Uterus (tissue), 4 donors: Measurements from ENCODE around the gene SYNJ2BP. TPM values are rescaled to one million over a fixed set of nuclear protein-coding genes. Genes with fewer than 3 reads are reported as not detected.

ENCODE experiments used
- DNase-seq, 2 donors: peaks; one replicate each; pipeline ENCODE4 v3.0.0-alpha.2; 2019 to 2020
- H3K27ac ChIP-seq, 2 donors: fragments of 200-600 bp; sonication (generic); 1 replicate in 1 of 2; 2 replicates in 1 of 2; pipeline ENCODE4 v1.5.1; 2016 to 2018
- H3K27me3 ChIP-seq, 2 donors: fragments of 200-600 bp; sonication (generic); one replicate each; pipeline ENCODE4 v1.5.1; 2018 to 2019; ENCODE audit warnings: control low read depth in 1 of 2
- H3K36me3 ChIP-seq, 2 donors: fragments of 200-600 bp; sonication (generic); one replicate each; pipeline ENCODE4 v1.5.1; 2019; ENCODE audit warnings: control low read depth in 1 of 2
- H3K4me1 ChIP-seq, 2 donors: fragments of 200-600 bp; sonication (generic); one replicate each; pipeline ENCODE4 v1.5.1; 2018 to 2019; ENCODE audit warnings: control low read depth in 1 of 2
- H3K4me3 ChIP-seq, 2 donors: fragments of 200-600 bp; sonication (generic); 1 replicate in 1 of 2; 2 replicates in 1 of 2; pipeline ENCODE4 v1.5.1; 2018 to 2019; ENCODE audit warnings: mild to moderate bottlenecking in 1 of 2
- H3K9me3 ChIP-seq, 2 donors: fragments of 200-600 bp; sonication (generic); one replicate each; pipeline ENCODE4 v1.5.1; 2019; ENCODE audit warnings: control low read depth in 1 of 2
- POLR2A ChIP-seq, 2 donors: fragments of 450-650 bp; IDR thresholded peaks; one replicate each; pipeline ENCODE4 v1.6.1; 2016; ENCODE audit warnings: antibody characterized with exemption in 2 of 2, mild to moderate bottlenecking in 1 of 2, moderate library complexity in 1 of 2
- intact Hi-C: fragments of 100-400 bp; cut with DNase I; formaldehyde crosslinking; loops from one replicate; pipeline ENCODE4 v1.15.1; 2023; ENCODE audit warnings: low total_unique reads
- total RNA-seq, 4 donors: library from RNA; depleted of rRNA in 3 of 4; stranded (reverse); fragments of >200 nt in 3 of 4; gene quantifications; one replicate each; pipeline versions ENCODE4 v1.1.0 to v1.2.4, GENCODE V29; 2014 to 2023
- TF ChIP-seq, protein P1 (sequence below), 4 experiments: fragments of 200-600 bp in 2 of 4; fragments of 450-650 bp in 2 of 4; sonication (generic) in 2 of 4; IDR thresholded peaks; one replicate each; pipeline ENCODE4 v1.5.1; 2016 to 2019; ENCODE audit warnings: antibody characterized with exemption in 4 of 4, mild to moderate bottlenecking in 2 of 4, moderate library complexity in 1 of 4
- donor health status: DM: yes; HTN: yes; CAD: no.

Gene SYNJ2BP
- total RNA-seq, 4 donors from 2014 or later: 11.8 to 51.7 (median 32.3) TPM

GRCh38 chr14:70391493-70392391 lies 25.1 kb downstream of the SYNJ2BP start:
- H3K36me3 ChIP-seq: no peaks in the 10 kb centered on the region
- no peaks in the 10 kb centered on the region for H3K4me1 ChIP-seq
- no peaks in the 10 kb centered on the region for H3K27me3 ChIP-seq
- no peak overlapping the region for H3K4me3 ChIP-seq
- no peak overlapping the region for H3K27ac ChIP-seq
- DNase-seq: no peak
- intact Hi-C loops: no loop called here
- TF ChIP-seq, protein P1, sequence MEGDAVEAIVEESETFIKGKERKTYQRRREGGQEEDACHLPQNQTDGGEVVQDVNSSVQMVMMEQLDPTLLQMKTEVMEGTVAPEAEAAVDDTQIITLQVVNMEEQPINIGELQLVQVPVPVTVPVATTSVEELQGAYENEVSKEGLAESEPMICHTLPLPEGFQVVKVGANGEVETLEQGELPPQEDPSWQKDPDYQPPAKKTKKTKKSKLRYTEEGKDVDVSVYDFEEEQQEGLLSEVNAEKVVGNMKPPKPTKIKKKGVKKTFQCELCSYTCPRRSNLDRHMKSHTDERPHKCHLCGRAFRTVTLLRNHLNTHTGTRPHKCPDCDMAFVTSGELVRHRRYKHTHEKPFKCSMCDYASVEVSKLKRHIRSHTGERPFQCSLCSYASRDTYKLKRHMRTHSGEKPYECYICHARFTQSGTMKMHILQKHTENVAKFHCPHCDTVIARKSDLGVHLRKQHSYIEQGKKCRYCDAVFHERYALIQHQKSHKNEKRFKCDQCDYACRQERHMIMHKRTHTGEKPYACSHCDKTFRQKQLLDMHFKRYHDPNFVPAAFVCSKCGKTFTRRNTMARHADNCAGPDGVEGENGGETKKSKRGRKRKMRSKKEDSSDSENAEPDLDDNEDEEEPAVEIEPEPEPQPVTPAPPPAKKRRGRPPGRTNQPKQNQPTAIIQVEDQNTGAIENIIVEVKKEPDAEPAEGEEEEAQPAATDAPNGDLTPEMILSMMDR (IDR thresholded peaks at IDR 0.05): no peak
- no peak for TF ChIP-seq POLR2A (IDR thresholded peaks at IDR 0.05)
- no peaks in the 10 kb centered on the region for H3K9me3 ChIP-seq

DNA sequence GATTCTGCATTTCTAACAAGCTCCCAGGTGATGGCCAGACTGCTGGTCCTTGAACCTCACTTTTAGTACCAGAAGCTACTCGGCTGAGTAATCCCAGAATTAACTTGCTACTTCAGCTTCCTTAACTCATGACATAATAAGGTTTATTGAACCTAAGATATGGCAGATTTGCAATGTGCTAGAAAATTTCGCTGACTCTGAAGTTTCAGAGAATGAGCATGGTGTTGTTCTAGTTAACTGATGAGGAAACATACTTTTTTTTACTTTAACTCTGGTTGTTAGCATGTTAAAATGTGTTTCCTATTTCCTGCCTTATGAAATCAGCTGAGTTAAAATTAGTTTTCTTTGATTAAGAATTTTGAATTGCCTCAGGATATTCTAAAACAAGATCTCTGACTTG lies 34.4 kb downstream of the SYNJ2BP start:
- H3K9me3 ChIP-seq: no peaks in the 10 kb centered on the region
- H3K36me3 ChIP-seq: no peaks in the 10 kb centered on the region
- TF ChIP-seq POLR2A (IDR thresholded peaks at IDR 0.05): no peak
- TF ChIP-seq, protein P1 (IDR thresholded peaks at IDR 0.05): no peak
- intact Hi-C loops: no loop called here
- no peak overlapping the region for H3K4me3 ChIP-seq
- no peaks in the 10 kb centered on the region for H3K4me1 ChIP-seq
- H3K27ac ChIP-seq: no peak overlapping the region
- DNase-seq: no peak
- no peaks in the 10 kb centered on the region for H3K27me3 ChIP-seq

DNA sequence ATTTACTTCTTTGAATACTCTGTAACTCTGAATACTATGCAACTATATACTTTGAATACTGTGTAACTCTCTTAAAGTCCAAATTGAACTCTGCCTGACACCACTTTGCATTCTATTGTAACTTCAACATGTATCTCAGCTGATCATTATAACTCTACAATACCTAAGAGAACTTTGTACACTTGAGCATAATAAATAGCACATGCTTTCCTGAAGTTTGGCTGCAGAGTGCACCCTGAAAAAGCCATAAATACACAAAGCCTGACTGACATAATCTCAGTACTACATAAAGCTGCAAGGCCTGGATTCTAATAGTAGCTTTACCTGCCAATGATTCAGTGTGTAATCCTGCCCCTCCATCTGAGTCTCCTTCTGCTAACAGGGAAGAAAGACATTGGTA lies 36.1 kb downstream of the SYNJ2BP start:
- no peaks in the 10 kb centered on the region for H3K4me1 ChIP-seq
- H3K27ac ChIP-seq: no peak overlapping the region
- H3K9me3 ChIP-seq: no peaks in the 10 kb centered on the region
- intact Hi-C loops: no loop called here
- no peaks in the 10 kb centered on the region for H3K27me3 ChIP-seq
- DNase-seq: no peak
- TF ChIP-seq POLR2A (IDR thresholded peaks at IDR 0.05): no peak
- TF ChIP-seq, protein P1 (IDR thresholded peaks at IDR 0.05): no peak
- H3K36me3 ChIP-seq: no peaks in the 10 kb centered on the region
- H3K4me3 ChIP-seq: no peak overlapping the region

GRCh38 chr14:70378696-70379095 lies 38.2 kb downstream of the SYNJ2BP start:
- DNase-seq: no peak
- Histone ChIP-seq H3K27me3 (no peaks in the 10 kb centered on the region), H3K9me3 (no peaks in the 10 kb centered on the region), H3K4me1 (no peaks in the 10 kb centered on the region), H3K36me3 (no peaks in the 10 kb centered on the region), H3K4me3 (no peak overlapping the region), H3K27ac (no peak overlapping the region)
- TF ChIP-seq POLR2A (IDR thresholded peaks at IDR 0.05): no peak
- TF ChIP-seq, protein P1 (IDR thresholded peaks at IDR 0.05): no peak
- intact Hi-C loops: no loop called here

Other genes starting within 250 kb of the SYNJ2BP start
- 1 to 10 TPM in 2 of 4 donors, under 1 TPM in 1, not detected in 1; 0.85 to 1.8 (median 1.0) TPM for gene SLC8A3, start 228.1 kb downstream of the SYNJ2BP start, total RNA-seq
- gene COX16, start 57.4 kb downstream of the SYNJ2BP start, total RNA-seq: 10 to 100 TPM; 20.6 to 47.8 (median 34.8) TPM
- gene ADAM21, start 35.1 kb upstream of the SYNJ2BP start, total RNA-seq: under 1 TPM in 1 of 4 donors, not detected in 3; 0.07 TPM
- gene ADAM20, start 117.9 kb upstream of the SYNJ2BP start, total RNA-seq: 1 to 10 TPM in 2 of 4 donors, under 1 TPM in 1, not detected in 1; 0.51 to 4.5 (median 1.7) TPM
- 10 to 100 TPM; 27.6 to 71.8 (median 45.9) TPM for gene MED6, start 183.6 kb upstream of the SYNJ2BP start, total RNA-seq
- gene TTC9, start 224.8 kb upstream of the SYNJ2BP start, total RNA-seq: 1 to 10 TPM in 1 of 4 donors, under 1 TPM in 2, not detected in 1; 0.18 to 1.2 (median 0.26) TPM